IMR-90 (cell line): ENCODE results near the gene FBXL13. TPM values are rescaled to one million over a fixed set of nuclear protein-coding genes. Genes with fewer than 3 reads are reported as not detected.
"Not testable (repeated sequence)": the region's sequence is repeated elsewhere in the genome, so short reads cannot be mapped to it uniquely, and the experiment has no call there.

Experiments
- ATAC-seq: fragments of 200-7000 bp; cut with Tn5 transposase; 2 replicates; pipeline ENCODE4 v1.9.1; 2020; ENCODE audit warnings: low read depth, mild to moderate bottlenecking, moderate library complexity
- BruUV-seq: library from RNA; stranded (reverse); fragments of 400-500 nt; replicated peaks from 2 replicates; lab custom pipeline; 2021; lab: Mats Ljungman, UMichigan
- CTCF ChIA-PET: fragments of 300-600 bp; formaldehyde crosslinking; extraction: SDS; loops from one replicate; lab custom pipeline; 2021; ENCODE audit warnings: antibody characterized with exemption; lab: Yijun Ruan, JAX
- POLR2A ChIA-PET: fragments of 300-600 bp; sonication (Branson Sonifier 250); formaldehyde crosslinking; loops from one replicate; lab custom pipeline; 2022; ENCODE audit warnings: antibody characterized with exemption; ENCODE audit not compliant: unreplicated experiment; lab: Charles Lee
- DNase-seq: peaks from one replicate; pipeline ENCODE4 v3.0.0; 2013
- H2AFZ ChIP-seq: replicated peaks from 2 replicates; pipeline ENCODE3; 2013; ENCODE audit warnings: low read length, mild to moderate bottlenecking; ENCODE audit not compliant: poor library complexity
- H2AK5ac ChIP-seq: 2 replicates; pipeline ENCODE4 v1.6.1; 2013; ENCODE audit warnings: low read depth, low read length, inconsistent platforms
- H2AK9ac ChIP-seq: replicated peaks from 2 replicates; pipeline ENCODE3; 2013; ENCODE audit warnings: mild to moderate bottlenecking, low read depth, low read length, moderate library complexity; ENCODE audit not compliant: poor library complexity
- H2BK120ac ChIP-seq: 2 replicates; pipeline ENCODE4 v1.6.1; 2013; ENCODE audit warnings: low read depth, low read length, inconsistent platforms
- H2BK15ac ChIP-seq: 3 replicates; pipeline ENCODE4 v1.6.1; 2013; ENCODE audit warnings: low read depth, low read length, inconsistent platforms
- H2BK20ac ChIP-seq: 2 replicates; pipeline ENCODE4 v1.6.1; 2013; ENCODE audit warnings: low read depth, mild to moderate bottlenecking, inconsistent platforms, low read length, moderate library complexity
- H2BK5ac ChIP-seq: 2 replicates; pipeline ENCODE4 v1.6.1; 2013; ENCODE audit warnings: mild to moderate bottlenecking, low read depth, low read length, inconsistent platforms; ENCODE audit not compliant: poor library complexity, severe bottlenecking
- H3K14ac ChIP-seq: replicated peaks from 2 replicates; pipeline ENCODE4 v1.6.1; 2013; ENCODE audit warnings: low read depth, low read length, inconsistent platforms
- H3K18ac ChIP-seq: 2 replicates; pipeline ENCODE4 v1.6.1; 2013; ENCODE audit warnings: low read depth, low read length, control low read depth
- H3K23ac ChIP-seq: 2 replicates; pipeline ENCODE4 v1.6.1; 2013; ENCODE audit warnings: low read depth, low read length, inconsistent platforms
- H3K27ac ChIP-seq: 2 replicates; pipeline ENCODE4 v1.5.1; 2013; ENCODE audit warnings: mild to moderate bottlenecking, control low read depth, low read length; ENCODE audit not compliant: insufficient read depth
- H3K27me3 ChIP-seq: 2 replicates; pipeline ENCODE4 v1.6.1; 2013; ENCODE audit warnings: low read length; ENCODE audit not compliant: control insufficient read depth, insufficient read depth
- H3K36me3 ChIP-seq: 2 replicates; pipeline ENCODE4 v1.6.1; 2013; ENCODE audit warnings: low read length, mixed read lengths; ENCODE audit not compliant: control insufficient read depth, insufficient read depth
- H3K4ac ChIP-seq: 2 replicates; pipeline ENCODE4 v1.6.1; 2013; ENCODE audit warnings: low read depth, low read length, inconsistent platforms
- H3K4me1 ChIP-seq: 2 replicates; pipeline ENCODE4 v1.6.1; 2013; ENCODE audit warnings: low read length, mixed read lengths; ENCODE audit not compliant: control insufficient read depth, insufficient read depth
- H3K4me2 ChIP-seq: 2 replicates; pipeline ENCODE4 v1.6.1; 2013; ENCODE audit warnings: low read depth, mild to moderate bottlenecking, control low read depth, low read length, moderate library complexity
- H3K4me3 ChIP-seq: 2 replicates; pipeline ENCODE4 v1.5.1; 2013; ENCODE audit warnings: low read depth, mild to moderate bottlenecking, control low read depth, low read length, moderate library complexity; ENCODE audit not compliant: insufficient read depth
- H3K56ac ChIP-seq: 2 replicates; pipeline ENCODE4 v1.6.1; 2013; ENCODE audit warnings: low read length, inconsistent platforms; ENCODE audit not compliant: insufficient read depth; ENCODE audit errors: extremely low read depth
- H3K79me1 ChIP-seq, 2 experiments: 2 replicates each; pipeline ENCODE4 v1.6.1; 2013; ENCODE audit warnings: low read length in 2 of 2, inconsistent platforms in 1 of 2, low read depth in 1 of 2
- H3K9ac ChIP-seq: 2 replicates; pipeline ENCODE4 v1.6.1; 2013; ENCODE audit warnings: low read depth, low read length, control low read depth
- H3K9me1 ChIP-seq: 2 replicates; pipeline ENCODE4 v1.6.1; 2013; ENCODE audit warnings: low read length, inconsistent platforms; ENCODE audit not compliant: insufficient read depth
- H3K9me3 ChIP-seq: 2 replicates; pipeline ENCODE4 v1.6.1; 2013; ENCODE audit warnings: low read length; ENCODE audit not compliant: control insufficient read depth, insufficient read depth
- H4K20me1 ChIP-seq: 2 replicates; pipeline ENCODE4 v1.6.1; 2013; ENCODE audit warnings: low read length, inconsistent platforms; ENCODE audit not compliant: insufficient read depth
- H4K5ac ChIP-seq: 2 replicates; pipeline ENCODE4 v1.6.1; 2013; ENCODE audit warnings: mild to moderate bottlenecking, low read depth, low read length, control low read depth
- H4K8ac ChIP-seq, 2 experiments: 2 replicates each; pipeline ENCODE4 v1.6.1; 2013; ENCODE audit warnings: low read depth in 2 of 2, low read length in 2 of 2, control low read depth in 1 of 2, inconsistent platforms in 1 of 2
- H4K91ac ChIP-seq: 2 replicates; pipeline ENCODE4 v1.6.1; 2013; ENCODE audit warnings: low read depth, low read length, inconsistent platforms; ENCODE audit not compliant: insufficient read depth
- WGBS, 2 experiments: methylation state at CpG; one replicate each; pipeline versions ENCODE4 v1.1.5 to v1.1.7; 2013; ENCODE audit warnings: missing lambda C conversion rate in 2 of 2; ENCODE audit not compliant: insufficient read length in 1 of 2; ENCODE audit errors: extremely low coverage in 2 of 2; 5-methylcytosine and 5-hydroxymethylcytosine counted together
- dilution Hi-C: fragments of 300-500 bp; cut with HindIII; formaldehyde crosslinking; loops from one replicate; pipeline ENCODE4 v1.14.3; 2018; ENCODE audit warnings: low sequenced_read_pairs; ENCODE audit not compliant: unreplicated experiment
- in situ Hi-C: fragments of 300-500 bp; cut with MboI; formaldehyde crosslinking; loops from 3 replicates; pipeline ENCODE4 v1.14.3; 2019; ENCODE audit warnings: low sequenced_read_pairs, inconsistent platforms, mixed read lengths
- intact Hi-C: fragments of 100-400 bp; cut with micrococcal nuclease; formaldehyde crosslinking; loops from 2 replicates; pipeline ENCODE4 v1.10.0; 2022
- polyA plus RNA-seq, 3 experiments: library from polyadenylated mRNA; depleted of rRNA; stranded (reverse); fragments of >200 nt; gene quantifications; 2 replicates each; pipeline ENCODE4 v1.2.3, GENCODE V29; 2012; ENCODE audit warnings: low replicate concordance in 1 of 3
- total RNA-seq: library from RNA; depleted of rRNA; stranded (reverse); fragments of >200 nt; gene quantifications from 2 replicates; pipeline ENCODE4 v1.2.3, GENCODE V29; 2012

The FBXL13 gene
- total and polyA plus RNA-seq, 2 of the 4 experiments (the other 2 are of a cell fraction), result 0.24 to 0.36 TPM

GRCh38 chr7:103095558-103095957, 21.0 kb upstream of the FBXL13 start:
- H3K9me1 ChIP-seq, H2BK120ac ChIP-seq, BruUV-seq, DNase-seq, H2AFZ ChIP-seq, H4K5ac ChIP-seq, H4K20me1 ChIP-seq, H3K56ac ChIP-seq, dilution Hi-C loops, ATAC-seq, H2BK15ac ChIP-seq, POLR2A ChIA-PET, H3K27ac ChIP-seq, H3K27me3 ChIP-seq, H3K79me1 ChIP-seq, H2AK5ac ChIP-seq, H3K4me3 ChIP-seq, H4K91ac ChIP-seq, H2AK9ac ChIP-seq, in situ Hi-C loops, H3K23ac ChIP-seq, H3K9me3 ChIP-seq, H4K8ac ChIP-seq, H3K4me2 ChIP-seq, H3K4me1 ChIP-seq, intact Hi-C loops, H3K14ac ChIP-seq, H2BK20ac ChIP-seq, H2BK5ac ChIP-seq, CTCF ChIA-PET, H3K4ac ChIP-seq, H3K9ac ChIP-seq, H3K18ac ChIP-seq: not testable (repeated sequence)
- peaks cover 15% of the 10 kb centered on the region for H3K36me3 ChIP-seq
- WGBS, 2 experiments, result no CpG with 5 or more reads among the region's 2 CpGs
